K562 (cell line): ENCODE data around the gene CDCA5. TPM values are rescaled to one million over a fixed set of nuclear protein-coding genes. Genes with fewer than 3 reads are reported as not detected.
A peak's percentile ranks its signal among the peaks of the same experiment; 100 is the strongest.

Source experiments
- BHLHE40 ChIP-seq: IDR thresholded peaks from 2 replicates; pipeline ENCODE4 v1.6.1; 2011; ENCODE audit warnings: low read length, improper control_type of control experiment
- BRD4 ChIP-seq: fragments of 200-600 bp; sonication (generic); IDR thresholded peaks from 2 replicates; pipeline ENCODE4 v1.6.1; 2017; ENCODE audit warnings: inconsistent platforms
- DDX20 ChIP-seq: fragments of 450-650 bp; IDR thresholded peaks from 2 replicates; pipeline ENCODE4 v1.6.1; 2016; ENCODE audit warnings: missing genetic modification characterization, low read depth, mild to moderate bottlenecking, missing compliant biosample characterization, moderate library complexity
- E2F3 ChIP-seq: fragments of 250-450 bp; sonication (Bioruptor Pico); IDR thresholded peaks from 2 replicates; pipeline ENCODE4 v1.4.0; 2020; ENCODE audit warnings: mild to moderate bottlenecking
- ELF2 ChIP-seq: fragments of 250-450 bp; sonication (Bioruptor Pico); IDR thresholded peaks from 2 replicates; pipeline ENCODE4 v1.5.0; 2021; ENCODE audit warnings: mild to moderate bottlenecking
- EZH2 ChIP-seq: IDR thresholded peaks from 2 replicates; pipeline ENCODE4 v1.6.1; 2012; ENCODE audit warnings: low read depth, mild to moderate bottlenecking, inconsistent platforms, low read length, borderline replicate concordance
- FOXA1 ChIP-seq: fragments of 450-650 bp; IDR thresholded peaks from 2 replicates; pipeline ENCODE4 v1.6.1; 2016; ENCODE audit warnings: mild to moderate bottlenecking, borderline replicate concordance
- FOXJ3 ChIP-seq: sonication (generic); formaldehyde crosslinking; IDR thresholded peaks from 2 replicates; pipeline ENCODE4 v1.4.0; 2020; ENCODE audit warnings: mild to moderate bottlenecking, missing genetic modification reagents
- FOXM1 ChIP-seq, 2 experiments: fragments of 450-650 bp in 1 of 2; sonication (generic) in 1 of 2; formaldehyde crosslinking in 1 of 2; IDR thresholded peaks; 2 replicates each; pipeline versions ENCODE4 v1.6.1 to v1.9.0; 2017 to 2022; ENCODE audit warnings: low read depth in 2 of 2, mild to moderate bottlenecking in 2 of 2, missing genetic modification reagents in 1 of 2, moderate library complexity in 1 of 2
- GABPB2 ChIP-seq: fragments of 250-450 bp; sonication (Bioruptor Pico); conservative IDR thresholded peaks from 2 replicates; pipeline ENCODE4 v1.5.1; 2021; ENCODE audit warnings: mild to moderate bottlenecking
- HDAC8 ChIP-seq: fragments of 450-650 bp; IDR thresholded peaks from 2 replicates; pipeline ENCODE4 v1.6.1; 2016; ENCODE audit warnings: mild to moderate bottlenecking, missing genetic modification characterization, moderate library complexity, missing compliant biosample characterization
- KAT2B ChIP-seq: IDR thresholded peaks from one replicate; pipeline ENCODE4 v1.6.1; 2012; ENCODE audit warnings: low read depth, mild to moderate bottlenecking, control low read depth, inconsistent platforms, low read length, moderate library complexity
- MBD2 ChIP-seq: sonication (generic); IDR thresholded peaks from 2 replicates; pipeline ENCODE4 v1.6.1; 2016; ENCODE audit warnings: low read depth, borderline replicate concordance
- SMAD4 ChIP-seq: fragments of 250-450 bp; sonication (Bioruptor Pico); conservative IDR thresholded peaks from 2 replicates; pipeline ENCODE4 v1.8.0; 2021; ENCODE audit warnings: inconsistent platforms, mild to moderate bottlenecking, moderate library complexity
- SRF ChIP-seq, 2 experiments: fragments of 250-450, 450-650 bp in 1 of 2; sonication (Bioruptor Pico) in 1 of 2; sonication (generic) in 1 of 2; formaldehyde crosslinking; IDR thresholded peaks; 2 replicates each; pipeline versions ENCODE4 v1.5.0 to v1.5.1; 2020 to 2022; ENCODE audit warnings: mild to moderate bottlenecking in 1 of 2, missing genetic modification reagents in 1 of 2
- TAF7 ChIP-seq: fragments of 450-650 bp; IDR thresholded peaks from 2 replicates; pipeline ENCODE4 v1.6.1; 2016; ENCODE audit warnings: missing genetic modification characterization, missing compliant biosample characterization
- ZNF75A ChIP-seq: fragments of 450-650 bp; formaldehyde crosslinking; IDR thresholded peaks from 2 replicates; pipeline ENCODE4 v1.4.0; 2020; ENCODE audit warnings: mild to moderate bottlenecking
- ZNF76 ChIP-seq: fragments of 250-450 bp; sonication (Bioruptor Pico); IDR thresholded peaks from 2 replicates; pipeline ENCODE4 v1.4.0; 2020; ENCODE audit warnings: mild to moderate bottlenecking, moderate library complexity, borderline replicate concordance
- ZZZ3 ChIP-seq: fragments of 450-650 bp; IDR thresholded peaks from 2 replicates; pipeline ENCODE4 v1.6.1; 2016; ENCODE audit warnings: antibody characterized with exemption, mild to moderate bottlenecking, moderate library complexity
- polyA plus RNA-seq, 8 experiments: library from polyadenylated mRNA; depleted of rRNA in 4 of 8; stranded (reverse) in 5 of 8; unstranded in 3 of 8; fragments of >200 nt; fragmentation: Nextera tagmentation in 2 of 8; fragmentation: Illumina TruSeq in 1 of 8; extraction: Ambion mirVana in 2 of 8; extraction: Trizol in 1 of 8; gene quantifications; 2 replicates each; pipeline versions ENCODE4 v1.2.1 to v1.2.3, GENCODE V29; 2011 to 2014; ENCODE audit warnings: inconsistent platforms in 1 of 8, missing spikeins in 1 of 8
- total RNA-seq, 7 experiments: library from RNA; depleted of rRNA in 6 of 7; stranded (reverse); fragments of >200 nt in 6 of 7; fragmentation: Illumina TruSeq in 2 of 7; extraction: Trizol in 2 of 7; gene quantifications; 2 replicates each; pipeline versions ENCODE4 v1.2.1 to v1.2.3, GENCODE V29; 2011 to 2021; ENCODE audit warnings: low replicate concordance in 1 of 7
- TF ChIP-seq, protein P1 (sequence below): fragments of 250-450 bp; sonication (Bioruptor Pico); IDR thresholded peaks from 2 replicates; pipeline ENCODE4 v1.8.0; 2022; ENCODE audit warnings: inconsistent platforms
- TF ChIP-seq, protein P2 (sequence below): IDR thresholded peaks from 2 replicates; pipeline ENCODE4 v1.6.1; 2016; ENCODE audit warnings: missing genetic modification characterization, missing compliant biosample characterization
- TF ChIP-seq, protein P3 (sequence below): fragments of 450-650 bp; IDR thresholded peaks from 2 replicates; pipeline ENCODE4 v1.6.1; 2014; ENCODE audit warnings: low read depth, mild to moderate bottlenecking, moderate library complexity, borderline replicate concordance

Gene CDCA5
- total and polyA plus RNA-seq, 9 of the 15 experiments (the other 6 are each of a cell fraction or from before 2014, with no cell fraction given) = 18.9 to 94.3 (median 64.6) TPM

DNA sequence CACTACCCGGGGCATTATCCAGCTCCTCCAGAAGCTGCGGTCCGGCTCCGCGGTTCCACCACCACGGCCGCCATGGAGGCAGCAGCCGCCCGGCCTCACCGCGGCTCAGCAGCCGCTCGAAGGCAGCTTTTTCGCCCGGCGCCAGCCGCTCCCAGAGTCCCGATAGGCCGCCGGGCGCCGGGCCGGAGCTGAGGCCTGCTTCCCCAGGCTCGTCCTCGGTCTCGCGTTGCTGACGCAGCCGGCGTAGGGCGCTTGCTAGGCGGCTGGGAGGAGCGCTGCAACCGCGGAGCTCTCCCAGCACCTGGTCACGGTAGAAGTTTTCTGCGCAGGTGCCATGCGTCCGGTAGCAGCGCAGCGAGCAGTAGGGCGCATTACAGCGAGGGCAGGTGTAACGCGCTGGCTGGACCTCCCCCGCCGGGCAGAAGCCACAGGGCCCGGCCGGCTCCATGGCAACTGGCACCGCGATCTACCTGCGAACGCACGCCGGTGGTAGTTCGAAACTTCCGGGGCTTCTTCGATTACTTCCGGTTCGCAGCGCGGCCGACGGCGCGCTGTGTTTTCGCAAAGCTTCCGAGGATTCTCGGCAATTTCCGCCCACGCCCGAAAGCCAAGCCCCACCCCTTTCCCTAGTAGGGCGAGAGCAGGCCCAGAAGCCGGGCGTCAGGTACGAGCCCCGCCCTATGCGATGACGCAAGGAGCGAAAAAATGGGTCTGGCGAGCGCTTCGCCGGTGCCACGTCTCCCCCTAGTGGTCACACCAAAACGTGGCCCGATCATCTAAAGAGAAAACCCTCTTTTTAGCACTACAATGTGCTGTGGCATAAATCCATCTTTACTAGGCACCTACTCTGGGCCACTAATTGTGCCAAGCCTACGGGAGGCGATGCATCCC is 33.6 kb upstream of the CDCA5 start, which contains the start of gene ZNHIT2 (continued):
- no peak for TF ChIP-seq EZH2
- TF ChIP-seq TAF7 (tag) = no peak
- peak; percentile 51; the same call in 1 of the 2 replicates for TF ChIP-seq MBD2
- no peak for TF ChIP-seq E2F3 (CRISPR knock-in tag)
- TF ChIP-seq ZNF76 (CRISPR knock-in tag) = no peak
- no peak for TF ChIP-seq SMAD4 (CRISPR knock-in tag)
- TF ChIP-seq, protein P1, sequence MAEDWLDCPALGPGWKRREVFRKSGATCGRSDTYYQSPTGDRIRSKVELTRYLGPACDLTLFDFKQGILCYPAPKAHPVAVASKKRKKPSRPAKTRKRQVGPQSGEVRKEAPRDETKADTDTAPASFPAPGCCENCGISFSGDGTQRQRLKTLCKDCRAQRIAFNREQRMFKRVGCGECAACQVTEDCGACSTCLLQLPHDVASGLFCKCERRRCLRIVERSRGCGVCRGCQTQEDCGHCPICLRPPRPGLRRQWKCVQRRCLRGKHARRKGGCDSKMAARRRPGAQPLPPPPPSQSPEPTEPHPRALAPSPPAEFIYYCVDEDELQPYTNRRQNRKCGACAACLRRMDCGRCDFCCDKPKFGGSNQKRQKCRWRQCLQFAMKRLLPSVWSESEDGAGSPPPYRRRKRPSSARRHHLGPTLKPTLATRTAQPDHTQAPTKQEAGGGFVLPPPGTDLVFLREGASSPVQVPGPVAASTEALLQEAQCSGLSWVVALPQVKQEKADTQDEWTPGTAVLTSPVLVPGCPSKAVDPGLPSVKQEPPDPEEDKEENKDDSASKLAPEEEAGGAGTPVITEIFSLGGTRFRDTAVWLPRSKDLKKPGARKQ (CRISPR knock-in tag) = no peak
- no peak for TF ChIP-seq FOXM1 (IDR thresholded peaks at IDR 0.05; ENCODE audit: low read depth)
- TF ChIP-seq FOXM1 (CRISPR knock-in tag; IDR thresholded peaks at IDR 0.05; ENCODE audit: low read depth) = no peak
- TF ChIP-seq ZNF75A = no peak
- 0 out of 2 replicates have a peak, but pooled peaks have one; percentile 46 for TF ChIP-seq BRD4
- TF ChIP-seq BHLHE40 = no peak; the same call in 1 of the 2 replicates
- peak in 1 of 2 experiments; percentile 86; a peak in 3 of 4 replicates for TF ChIP-seq SRF (CRISPR knock-in tag; IDR thresholded peaks at IDR 0.05)
- TF ChIP-seq, protein P2, sequence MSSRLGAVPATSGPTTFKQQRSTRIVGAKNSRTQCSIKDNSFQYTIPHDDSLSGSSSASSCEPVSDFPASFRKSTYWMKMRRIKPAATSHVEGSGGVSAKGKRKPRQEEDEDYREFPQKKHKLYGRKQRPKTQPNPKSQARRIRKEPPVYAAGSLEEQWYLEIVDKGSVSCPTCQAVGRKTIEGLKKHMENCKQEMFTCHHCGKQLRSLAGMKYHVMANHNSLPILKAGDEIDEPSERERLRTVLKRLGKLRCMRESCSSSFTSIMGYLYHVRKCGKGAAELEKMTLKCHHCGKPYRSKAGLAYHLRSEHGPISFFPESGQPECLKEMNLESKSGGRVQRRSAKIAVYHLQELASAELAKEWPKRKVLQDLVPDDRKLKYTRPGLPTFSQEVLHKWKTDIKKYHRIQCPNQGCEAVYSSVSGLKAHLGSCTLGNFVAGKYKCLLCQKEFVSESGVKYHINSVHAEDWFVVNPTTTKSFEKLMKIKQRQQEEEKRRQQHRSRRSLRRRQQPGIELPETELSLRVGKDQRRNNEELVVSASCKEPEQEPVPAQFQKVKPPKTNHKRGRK (tag) = no peak
- no peak for TF ChIP-seq FOXA1
- no peak for TF ChIP-seq FOXJ3 (CRISPR knock-in tag)
- no peak for TF ChIP-seq HDAC8 (tag)
- no peak for TF ChIP-seq DDX20
- TF ChIP-seq ELF2 (CRISPR knock-in tag) = peak; percentile 69; the same call in 1 of the 2 replicates
- TF ChIP-seq, protein P3, sequence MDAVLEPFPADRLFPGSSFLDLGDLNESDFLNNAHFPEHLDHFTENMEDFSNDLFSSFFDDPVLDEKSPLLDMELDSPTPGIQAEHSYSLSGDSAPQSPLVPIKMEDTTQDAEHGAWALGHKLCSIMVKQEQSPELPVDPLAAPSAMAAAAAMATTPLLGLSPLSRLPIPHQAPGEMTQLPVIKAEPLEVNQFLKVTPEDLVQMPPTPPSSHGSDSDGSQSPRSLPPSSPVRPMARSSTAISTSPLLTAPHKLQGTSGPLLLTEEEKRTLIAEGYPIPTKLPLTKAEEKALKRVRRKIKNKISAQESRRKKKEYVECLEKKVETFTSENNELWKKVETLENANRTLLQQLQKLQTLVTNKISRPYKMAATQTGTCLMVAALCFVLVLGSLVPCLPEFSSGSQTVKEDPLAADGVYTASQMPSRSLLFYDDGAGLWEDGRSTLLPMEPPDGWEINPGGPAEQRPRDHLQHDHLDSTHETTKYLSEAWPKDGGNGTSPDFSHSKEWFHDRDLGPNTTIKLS = 0 out of 2 replicates have a peak, but pooled peaks have one; percentile 40
- no peak for TF ChIP-seq ZZZ3
- 0 out of 2 replicates have a peak, but pooled peaks have one; percentile 23 for TF ChIP-seq GABPB2 (CRISPR knock-in tag)
- TF ChIP-seq KAT2B = no peak
